Nephron progenitor cell (in vitro differentiated cells): ENCODE data around the gene WDSUB1.

Source experiments
- DNase-seq: peaks from one replicate; pipeline ENCODE4 v3.0.0; 2021
- H3K27ac Mint-ChIP-seq: 2 replicates; pipeline ENCODE4 v1.8.0; 2021; ENCODE audit warnings: mild to moderate bottlenecking, moderate library complexity, mixed read lengths
- H3K27me3 Mint-ChIP-seq: 2 replicates; pipeline ENCODE4 v1.8.0; 2021; ENCODE audit warnings: mild to moderate bottlenecking, low read depth, mixed read lengths; ENCODE audit not compliant: poor library complexity
- H3K36me3 Mint-ChIP-seq: 2 replicates; pipeline ENCODE4 v1.8.0; 2021; ENCODE audit warnings: low read depth, mixed read lengths
- H3K4me1 Mint-ChIP-seq: 2 replicates; pipeline ENCODE4 v1.8.0; 2021; ENCODE audit warnings: mixed read lengths
- H3K4me3 Mint-ChIP-seq: 2 replicates; pipeline ENCODE4 v1.8.0; 2021; ENCODE audit warnings: mild to moderate bottlenecking, moderate library complexity, mixed read lengths
- H3K9me3 Mint-ChIP-seq: 2 replicates; pipeline ENCODE4 v1.8.0; 2021; ENCODE audit warnings: mild to moderate bottlenecking, moderate library complexity, mixed read lengths
- TF ChIP-seq, protein P1 (sequence below): fragments of 200-600 bp; sonication (generic); IDR thresholded peaks from 2 replicates; pipeline ENCODE4 v1.5.0; 2021; ENCODE audit warnings: antibody characterized with exemption

The WDSUB1 gene, protein sequence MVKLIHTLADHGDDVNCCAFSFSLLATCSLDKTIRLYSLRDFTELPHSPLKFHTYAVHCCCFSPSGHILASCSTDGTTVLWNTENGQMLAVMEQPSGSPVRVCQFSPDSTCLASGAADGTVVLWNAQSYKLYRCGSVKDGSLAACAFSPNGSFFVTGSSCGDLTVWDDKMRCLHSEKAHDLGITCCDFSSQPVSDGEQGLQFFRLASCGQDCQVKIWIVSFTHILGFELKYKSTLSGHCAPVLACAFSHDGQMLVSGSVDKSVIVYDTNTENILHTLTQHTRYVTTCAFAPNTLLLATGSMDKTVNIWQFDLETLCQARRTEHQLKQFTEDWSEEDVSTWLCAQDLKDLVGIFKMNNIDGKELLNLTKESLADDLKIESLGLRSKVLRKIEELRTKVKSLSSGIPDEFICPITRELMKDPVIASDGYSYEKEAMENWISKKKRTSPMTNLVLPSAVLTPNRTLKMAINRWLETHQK

DNA sequence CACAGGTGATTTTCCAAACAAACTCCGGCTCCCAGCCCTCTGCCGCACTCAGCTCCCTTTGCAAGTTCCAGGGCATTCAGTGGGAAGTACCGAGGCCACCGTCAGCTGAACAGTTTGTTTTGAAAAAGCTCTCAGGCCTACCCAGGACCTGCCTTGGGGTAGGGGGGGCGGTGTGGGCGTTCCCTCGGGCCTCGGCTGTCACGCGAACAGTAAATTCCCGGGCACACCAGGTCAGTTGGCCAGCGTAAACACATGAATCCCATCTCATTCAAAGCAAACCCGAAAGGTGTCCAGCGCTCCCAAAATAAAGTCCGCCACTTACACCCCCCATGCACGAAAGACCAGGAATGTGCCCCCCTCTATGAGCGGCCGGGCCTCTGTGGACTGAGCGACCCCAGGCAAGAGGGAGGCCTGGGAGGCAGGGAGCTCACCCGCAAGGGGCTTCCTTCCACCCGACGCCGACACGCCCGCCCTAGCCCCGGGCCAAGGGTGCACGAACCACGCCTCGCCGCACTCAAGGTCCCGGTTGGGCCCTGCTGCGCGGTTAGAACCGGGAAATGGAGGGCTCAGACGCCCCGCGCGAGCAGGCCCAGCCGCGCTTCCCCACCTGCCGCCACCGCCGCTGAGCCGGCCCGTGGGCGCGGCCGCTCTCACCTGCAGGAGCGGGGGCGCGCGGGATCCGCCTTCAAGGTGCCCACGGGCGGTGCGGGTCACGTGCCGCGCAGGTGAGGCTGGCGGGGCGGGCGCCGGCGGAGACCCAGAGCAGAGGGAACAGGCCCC is at the start of gene WDSUB1:
TSS of gene WDSUB1 (minus strand) at position 775 of the 780 bp plus-strand sequence. CDS start 3,634 bp downstream, outside the sequence.
- Mint-ChIP-seq H3K4me3 (peak within 1 kb of the TSS; percentile 92), H3K4me1 (peaks cover 31% of the 10 kb centered on the region), H3K9me3 (no peaks in the 10 kb centered on the region), H3K27ac (peak within 1 kb of the TSS; percentile 99), H3K36me3 (peaks cover 19% of the 10 kb centered on the region), H3K27me3 (peaks cover 3% of the 10 kb centered on the region)
- TF ChIP-seq, protein P1, sequence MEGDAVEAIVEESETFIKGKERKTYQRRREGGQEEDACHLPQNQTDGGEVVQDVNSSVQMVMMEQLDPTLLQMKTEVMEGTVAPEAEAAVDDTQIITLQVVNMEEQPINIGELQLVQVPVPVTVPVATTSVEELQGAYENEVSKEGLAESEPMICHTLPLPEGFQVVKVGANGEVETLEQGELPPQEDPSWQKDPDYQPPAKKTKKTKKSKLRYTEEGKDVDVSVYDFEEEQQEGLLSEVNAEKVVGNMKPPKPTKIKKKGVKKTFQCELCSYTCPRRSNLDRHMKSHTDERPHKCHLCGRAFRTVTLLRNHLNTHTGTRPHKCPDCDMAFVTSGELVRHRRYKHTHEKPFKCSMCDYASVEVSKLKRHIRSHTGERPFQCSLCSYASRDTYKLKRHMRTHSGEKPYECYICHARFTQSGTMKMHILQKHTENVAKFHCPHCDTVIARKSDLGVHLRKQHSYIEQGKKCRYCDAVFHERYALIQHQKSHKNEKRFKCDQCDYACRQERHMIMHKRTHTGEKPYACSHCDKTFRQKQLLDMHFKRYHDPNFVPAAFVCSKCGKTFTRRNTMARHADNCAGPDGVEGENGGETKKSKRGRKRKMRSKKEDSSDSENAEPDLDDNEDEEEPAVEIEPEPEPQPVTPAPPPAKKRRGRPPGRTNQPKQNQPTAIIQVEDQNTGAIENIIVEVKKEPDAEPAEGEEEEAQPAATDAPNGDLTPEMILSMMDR = no peak
- DNase-seq = peak; percentile 81

DNA sequence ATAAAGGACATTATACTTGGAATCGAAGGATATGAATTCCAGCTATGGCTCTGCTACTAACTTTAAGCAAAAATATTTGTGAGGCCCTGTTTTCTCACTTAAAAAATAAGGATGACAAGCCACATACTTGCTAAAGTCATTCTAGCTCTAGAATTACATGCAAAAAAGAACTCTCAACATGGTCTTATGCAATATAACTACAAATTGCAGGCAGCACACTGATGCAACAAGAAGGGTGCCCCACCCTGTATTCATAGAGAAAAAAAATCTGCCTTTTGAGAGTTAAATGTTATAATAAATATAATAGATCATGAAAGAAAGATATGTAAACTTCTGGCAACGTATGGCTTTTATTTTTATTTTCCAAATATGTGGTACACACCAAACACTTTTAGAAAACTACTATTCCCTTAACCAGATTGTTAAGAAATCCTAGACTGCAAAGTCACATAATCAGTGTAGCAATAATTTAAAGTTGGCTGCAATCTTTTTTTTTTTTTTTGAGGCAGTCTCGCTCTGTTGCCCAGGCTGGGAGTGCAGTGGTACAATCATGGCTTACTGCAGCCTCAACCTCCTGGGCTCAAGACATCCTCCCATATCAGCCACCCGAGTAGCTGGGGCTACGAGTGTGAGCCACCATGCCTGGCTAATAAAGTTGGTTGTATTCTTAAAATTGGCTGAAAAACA is 40.2 kb upstream of the WDSUB1 start:
- H3K9me3 Mint-ChIP-seq = no peaks in the 10 kb centered on the region
- peak overlapping the region; percentile 58 for H3K27ac Mint-ChIP-seq
- H3K27me3 Mint-ChIP-seq = no peaks in the 10 kb centered on the region
- TF ChIP-seq, protein P1 = no peak
- no peaks in the 10 kb centered on the region for H3K4me1 Mint-ChIP-seq
- no peak for DNase-seq
- no peak overlapping the region for H3K4me3 Mint-ChIP-seq
- peaks cover 61% of the 10 kb centered on the region for H3K36me3 Mint-ChIP-seq

DNA sequence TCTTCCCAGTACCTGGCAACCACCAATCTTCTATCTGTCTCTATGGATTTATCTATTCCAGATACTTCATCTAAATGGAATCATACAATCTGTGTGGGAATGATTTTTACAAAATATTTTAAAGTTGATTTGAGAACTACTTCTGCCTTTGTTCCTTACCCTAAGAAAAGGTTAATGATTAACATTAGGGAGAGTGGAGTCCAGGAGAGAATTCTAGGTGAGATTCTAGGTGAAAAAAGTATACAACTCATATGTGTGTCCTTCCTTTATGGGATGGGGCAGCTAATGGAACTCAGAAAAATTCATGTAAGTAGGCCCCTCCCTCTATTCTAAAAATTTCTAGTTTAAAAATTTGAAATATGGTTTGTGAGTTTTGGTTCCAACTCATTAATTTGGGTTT is 35.9 kb upstream of the WDSUB1 start:
- Mint-ChIP-seq H3K36me3 (peaks cover 70% of the 10 kb centered on the region), H3K27ac (no peak overlapping the region)
- TF ChIP-seq, protein P1 = no peak

DNA sequence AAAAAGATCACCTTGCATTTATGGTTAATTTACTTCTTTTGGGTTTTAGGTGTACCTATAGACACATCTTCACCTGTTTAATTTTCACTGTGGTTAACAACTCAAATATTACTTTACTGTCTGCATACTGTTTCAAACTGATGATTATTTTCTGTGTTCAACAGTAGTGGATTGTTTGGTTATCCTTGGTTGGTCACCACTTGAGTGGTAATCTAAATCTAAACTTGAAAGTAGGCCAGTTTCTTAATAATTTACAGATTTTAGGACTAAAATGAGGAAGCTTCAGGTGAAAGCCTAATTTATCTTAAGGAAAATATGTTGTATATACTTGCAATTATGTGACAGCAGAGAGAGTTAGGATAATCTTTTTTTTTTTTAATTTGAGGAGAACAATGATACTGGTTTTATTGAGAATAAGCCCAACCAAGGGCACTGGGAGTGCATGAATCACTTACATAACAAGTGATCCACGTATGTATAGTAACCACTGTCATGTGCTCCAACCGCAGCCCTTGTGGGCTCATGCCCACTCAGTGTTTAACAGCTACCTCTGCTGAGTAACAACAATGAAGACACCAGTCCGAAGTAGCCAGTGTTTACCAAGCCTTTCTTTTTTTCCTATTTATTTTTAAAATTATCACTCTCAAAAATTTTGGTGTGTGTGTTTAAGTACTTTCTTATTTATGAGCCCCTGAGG is 31.0 kb upstream of the WDSUB1 start:
- H3K4me1 Mint-ChIP-seq = no peaks in the 10 kb centered on the region
- TF ChIP-seq, protein P1 = no peak
- no peaks in the 10 kb centered on the region for H3K27me3 Mint-ChIP-seq
- DNase-seq = no peak
- H3K9me3 Mint-ChIP-seq = peaks cover 25% of the 10 kb centered on the region
- H3K27ac Mint-ChIP-seq = no peak overlapping the region
- H3K36me3 Mint-ChIP-seq = peaks cover 80% of the 10 kb centered on the region
- no peak overlapping the region for H3K4me3 Mint-ChIP-seq

More for the DNA sequence above, 35.9 kb upstream of the WDSUB1 start:
- no peaks in the 10 kb centered on the region for H3K9me3 Mint-ChIP-seq
- no peak for DNase-seq
- no peaks in the 10 kb centered on the region for H3K4me1 Mint-ChIP-seq
- no peak overlapping the region for H3K4me3 Mint-ChIP-seq
- no peaks in the 10 kb centered on the region for H3K27me3 Mint-ChIP-seq

DNA sequence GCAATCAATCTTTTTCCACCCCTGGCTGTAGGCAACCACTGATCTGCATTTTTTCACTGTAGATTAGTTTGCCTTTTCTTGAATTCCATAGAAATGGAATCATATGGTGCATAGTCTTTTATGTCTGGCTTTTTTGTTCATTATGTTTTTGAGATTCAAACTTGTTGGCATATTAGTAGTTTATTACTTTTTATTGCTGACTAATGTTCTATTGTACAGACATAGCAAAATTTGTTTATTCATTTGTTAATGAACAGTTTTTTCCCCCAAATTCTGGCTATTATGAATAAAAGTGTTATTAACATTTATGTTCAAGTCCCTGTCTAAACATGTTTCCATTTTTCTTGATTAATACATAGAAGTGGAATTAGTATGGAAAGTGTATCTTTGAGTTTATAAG is 21.4 kb upstream of the WDSUB1 start:
- peaks cover 8% of the 10 kb centered on the region for H3K36me3 Mint-ChIP-seq
- peaks cover 24% of the 10 kb centered on the region for H3K9me3 Mint-ChIP-seq
- H3K4me1 Mint-ChIP-seq = no peaks in the 10 kb centered on the region
- no peak overlapping the region for H3K27ac Mint-ChIP-seq
- TF ChIP-seq, protein P1 = no peak
- DNase-seq = no peak
- no peaks in the 10 kb centered on the region for H3K27me3 Mint-ChIP-seq
- H3K4me3 Mint-ChIP-seq = no peak overlapping the region
